ENCODE measurements around the gene SNCB. TPM values are rescaled to one million over a fixed set of nuclear protein-coding genes. Genes with fewer than 3 reads are reported as not detected.

SNCB gene
- total RNA-seq, 1 experiment from 2014 or later = not detected

GRCh38 chr5:176588297-176588696 lies 42.0 kb downstream of the SNCB start (continued):
- TF ChIP-seq CTCF (IDR thresholded peaks at IDR 0.05 in 2 of 3, conservative IDR thresholded peaks at IDR 0.05 in 1 of 3; ENCODE audit: borderline replicate concordance in 1 of 3, insufficient read depth in 1 of 3, low read depth in 2 of 3, low read length in 2 of 3) (no peak), ATF3 (IDR thresholded peaks at IDR 0.05) (no peak), REST (IDR thresholded peaks at IDR 0.05; ENCODE audit: low read depth) (no peak), CEBPB (IDR thresholded peaks at IDR 0.05; ENCODE audit: low read depth) (no peak), POLR2AphosphoS5 (IDR thresholded peaks at IDR 0.05; ENCODE audit: low read depth, low read length) (no peak)

- Histone ChIP-seq H3K9ac (ENCODE audit: low read length) (no peak overlapping the region), H3K4me1 (ENCODE audit: control insufficient read depth in 1 of 2, insufficient read depth in 2 of 2, low read length in 2 of 2) (no peaks in the 10 kb centered on the region), H3K27me3 (ENCODE audit: insufficient read depth, low read length) (no peaks in the 10 kb centered on the region), H3K27ac (ENCODE audit: low read depth, low read length) (no peak overlapping the region), H3K4me3 (replicated peaks in 1 of 2; ENCODE audit: low read depth in 1 of 2, low read length in 2 of 2) (no peak overlapping the region), H3K9me3 (ENCODE audit: control insufficient read depth in 1 of 2, insufficient read depth in 1 of 2, low read depth in 1 of 2, low read length in 2 of 2) (peaks cover 5 to 17% of the 10 kb centered on the region in 2 experiments; a peak in 2 of 4 replicates), H3K9me2 (ENCODE audit: insufficient read depth) (no peaks in the 10 kb centered on the region), H3K36me3 (ENCODE audit: control insufficient read depth in 1 of 2, insufficient read depth in 2 of 2, low read length in 2 of 2) (peaks cover 0 to 4% of the 10 kb centered on the region in 2 experiments; a peak in 1 of 4 replicates), H2AFZ (ENCODE audit: low read depth, low read length, poor library complexity, severe bottlenecking) (no peak overlapping the region), H4K20me1 (ENCODE audit: insufficient read depth) (no peaks in the 10 kb centered on the region), H3K4me2 (ENCODE audit: low read length) (no peak overlapping the region), H3K79me2 (ENCODE audit: insufficient read depth, low read length) (no peaks in the 10 kb centered on the region)
- RAD21 ChIA-PET (ENCODE audit: low non-redundant PET in 1 of 2, low total read pairs in 2 of 2, uncharacterized antibody in 2 of 2, unreplicated experiment in 2 of 2) = no interaction called here
- intact Hi-C loops (cut with micrococcal nuclease) = no loop called here
- CTCF ChIA-PET = no interaction called here
- no TSS peak for BruUV-seq (replicated peaks)
- ATAC-seq (no peak), DNase-seq (ENCODE audit: low read depth, low spot score) (no peak)
- POLR2A ChIA-PET = no interaction called here
- TF ChIP-seq JUND (IDR thresholded peaks at IDR 0.05) = no peak
- TF ChIP-seq EZH2phosphoT487 (IDR thresholded peaks at IDR 0.05; ENCODE audit: borderline replicate concordance) = no peak
- no peak for TF ChIP-seq POLR2AphosphoS5 (IDR thresholded peaks at IDR 0.05; ENCODE audit: low read depth, low read length)
- no peak for TF ChIP-seq SIN3A (IDR thresholded peaks at IDR 0.05; ENCODE audit: low read depth)
- TF ChIP-seq SRF (IDR thresholded peaks at IDR 0.05; ENCODE audit: low read depth) = no peak
- no peak for TF ChIP-seq TCF7L2 (IDR thresholded peaks at IDR 0.05; ENCODE audit: borderline replicate concordance, extremely low read depth, insufficient read depth, insufficient read length)
- TF ChIP-seq EZH2 (IDR thresholded peaks at IDR 0.05) = no peak
- no peak for TF ChIP-seq SP1 (IDR thresholded peaks at IDR 0.05; ENCODE audit: low read depth)
- TF ChIP-seq ZNF274 (IDR thresholded peaks at IDR 0.05; ENCODE audit: low read depth, low read length) = no peak
- no peak for TF ChIP-seq FOSL1 (IDR thresholded peaks at IDR 0.05; ENCODE audit: low read depth)
- no peak for TF ChIP-seq CTCF (IDR thresholded peaks at IDR 0.05 in 2 of 3, conservative IDR thresholded peaks at IDR 0.05 in 1 of 3; ENCODE audit: borderline replicate concordance in 1 of 3, insufficient read depth in 1 of 3, low read depth in 2 of 3, low read length in 2 of 3)
- TF ChIP-seq ELF1 (IDR thresholded peaks at IDR 0.05; ENCODE audit: borderline replicate concordance, low read depth) = no peak
- TF ChIP-seq RAD21 (IDR thresholded peaks at IDR 0.05; ENCODE audit: low read depth) = no peak
Measured at GRCh38 chr5:176587398-176587797, 42.9 kb downstream of the SNCB start.

All from HCT116 (cell line).